GM18520 (cell line): ENCODE measurements around the gene RNF213.

Experiments
- ATAC-seq: cut with Tn5 transposase; IDR thresholded peaks from one replicate; pipeline ENCODE4 v1.9.1; 2021; ENCODE audit not compliant: unreplicated experiment

Gene RNF213

DNA sequence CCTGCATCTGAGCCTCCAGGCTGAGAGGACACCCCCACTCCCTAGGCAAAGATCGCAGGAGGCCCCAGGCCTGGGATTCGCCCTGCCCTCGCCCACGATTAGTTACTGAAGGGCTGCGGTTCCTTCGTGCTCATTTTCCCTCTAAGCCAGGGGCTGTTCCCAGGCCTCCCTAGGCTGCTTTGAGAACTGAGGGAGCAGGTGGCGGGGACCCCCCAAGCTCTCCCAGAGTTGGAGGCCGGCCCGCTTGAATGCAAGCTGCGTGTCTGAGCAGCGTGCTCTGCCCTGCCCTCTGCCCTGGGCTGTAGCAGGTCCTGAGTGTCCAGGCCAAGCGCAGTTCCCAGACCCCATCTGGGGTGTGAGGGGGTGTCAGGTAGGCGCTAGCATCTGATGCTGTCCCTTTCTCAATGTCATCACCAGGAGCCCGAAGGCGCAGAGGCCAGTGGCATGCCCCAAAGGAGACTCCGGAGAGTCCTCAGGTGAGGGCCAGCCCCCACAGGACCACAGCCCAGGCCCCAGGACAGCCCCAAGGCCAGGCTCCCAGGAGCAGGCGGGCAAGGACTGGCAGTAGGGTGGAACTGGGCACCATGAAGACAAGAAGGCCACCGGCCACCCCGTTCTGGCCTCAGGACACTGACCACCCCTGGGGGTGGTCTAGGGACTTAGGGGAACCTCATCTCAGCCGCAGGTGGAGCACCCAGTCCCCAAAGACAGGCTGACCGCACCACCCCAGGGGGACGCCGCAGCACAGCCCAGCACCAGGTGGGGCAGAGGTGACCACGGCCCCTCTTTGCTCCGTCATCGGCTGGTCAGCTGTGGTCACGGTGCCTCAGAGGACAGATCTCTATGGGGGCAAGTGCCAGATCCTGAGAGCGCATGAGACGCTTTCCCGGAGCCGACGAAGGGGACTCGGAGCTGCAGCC is 169.0 kb downstream of the RNF213 start:
- ATAC-seq = no peak

DNA sequence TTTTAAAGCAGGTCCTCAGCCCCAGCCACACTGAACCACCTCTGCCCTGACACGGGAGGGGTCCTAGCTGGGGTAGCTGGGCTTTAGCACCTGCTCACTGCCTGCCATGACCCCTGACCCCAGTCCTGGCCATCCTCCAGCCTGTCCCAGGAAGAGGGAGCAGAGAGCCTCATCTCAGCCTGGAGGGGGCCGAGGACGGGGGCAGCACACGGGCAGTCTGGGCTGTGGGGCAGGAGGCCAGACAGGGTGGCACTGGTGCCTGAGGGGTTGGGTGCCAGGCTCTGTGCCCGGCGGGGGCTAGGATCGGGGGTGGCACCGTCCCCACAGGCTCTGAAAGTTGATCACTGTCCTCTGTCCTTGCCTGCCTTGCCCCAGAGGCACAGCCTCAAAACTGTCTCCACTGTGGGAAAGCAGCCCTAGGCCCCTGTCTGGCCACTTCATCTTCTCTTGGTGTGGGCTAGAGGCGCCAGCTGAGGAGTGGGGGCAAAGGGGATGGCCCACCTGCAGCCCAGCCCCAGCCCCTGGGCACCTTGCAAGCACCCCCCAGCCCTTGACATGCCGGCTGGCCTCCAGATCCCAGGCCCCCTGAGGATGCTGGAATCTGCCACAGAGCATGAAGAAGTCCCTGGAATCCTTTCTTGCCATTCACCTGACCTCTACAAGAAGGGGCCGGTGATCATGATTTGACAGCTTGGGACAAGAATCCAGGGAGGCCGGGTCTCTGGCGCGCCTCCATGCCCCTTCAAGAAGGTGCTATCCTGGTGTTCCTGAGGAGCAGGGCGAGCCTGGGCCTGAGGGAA is 170.0 kb downstream of the RNF213 start:
- ATAC-seq = no peak

DNA sequence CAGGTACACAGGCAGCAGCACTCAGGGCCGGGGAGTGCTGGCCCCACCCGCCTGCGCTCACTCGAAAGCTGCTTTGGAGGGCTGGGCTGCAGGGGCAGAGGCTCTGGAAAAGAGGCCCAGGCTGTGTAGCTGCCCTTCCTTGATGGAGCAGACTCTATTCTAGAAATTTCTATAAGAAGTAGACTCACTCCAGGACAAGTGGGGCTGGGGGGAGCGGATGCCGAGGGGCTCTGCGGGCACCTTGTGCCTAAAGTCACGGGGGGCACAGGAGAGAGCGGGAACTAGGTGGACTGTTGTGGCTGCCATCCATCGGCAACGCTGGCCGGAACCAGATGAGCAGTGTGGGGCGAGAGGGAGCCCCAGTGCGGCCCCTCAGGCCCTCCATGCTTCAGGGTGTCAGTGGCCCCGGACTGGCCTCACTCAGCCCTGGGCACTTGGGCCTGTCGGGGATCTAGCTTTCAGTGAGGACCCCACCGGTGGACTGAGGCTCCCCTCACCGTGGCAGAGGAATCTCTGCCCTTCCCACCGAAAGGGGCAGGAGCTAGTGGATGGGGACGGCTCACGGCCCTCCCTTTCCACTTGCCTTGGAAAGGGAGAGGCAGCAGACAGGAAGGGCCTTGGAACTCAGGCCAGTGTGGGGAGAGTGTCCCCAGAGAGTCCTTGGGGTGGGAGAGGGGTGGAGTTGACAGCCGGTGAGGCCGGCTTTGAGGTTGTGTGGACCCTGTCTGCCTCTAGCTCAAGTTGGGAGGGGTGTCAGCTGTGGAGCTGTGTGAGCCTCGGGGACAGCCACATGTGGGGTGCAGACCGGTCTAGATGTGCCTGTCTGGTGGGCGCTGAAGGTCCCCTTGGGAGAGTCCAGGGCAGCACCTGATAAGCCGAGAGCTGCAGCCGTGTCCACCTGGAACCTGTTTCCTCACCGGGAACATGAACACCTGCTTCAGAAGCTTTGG is 170.9 kb downstream of the RNF213 start:
- no peak for ATAC-seq

DNA sequence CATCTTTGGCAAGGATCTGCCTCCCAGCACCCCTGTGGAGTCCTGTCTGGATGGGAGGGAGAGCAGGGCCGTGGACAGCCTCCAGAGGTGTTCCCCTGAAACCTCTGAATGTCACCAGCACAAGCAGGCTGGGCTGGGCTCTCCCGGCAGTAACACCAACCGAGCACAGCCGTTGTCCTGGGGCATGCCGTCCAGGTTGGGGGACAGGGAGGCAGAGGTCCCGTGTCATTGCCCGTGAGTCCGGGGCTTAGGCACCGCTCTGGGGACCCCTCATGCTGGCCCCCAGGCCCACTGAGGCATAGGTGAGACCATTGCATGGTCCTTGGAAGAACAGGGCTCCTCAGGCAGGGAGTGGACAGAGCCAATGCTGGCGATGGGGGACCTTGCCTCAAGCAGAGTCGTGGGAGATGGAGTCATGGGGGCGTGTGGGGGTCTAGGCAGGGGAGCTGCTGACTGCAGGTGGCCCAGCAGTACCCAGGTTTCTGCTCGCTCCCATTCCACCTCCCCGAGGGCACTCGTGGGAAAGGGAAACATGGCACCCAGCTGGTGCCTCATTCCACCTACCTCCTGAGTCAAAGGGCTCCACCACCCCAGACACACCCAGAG is 171.8 kb downstream of the RNF213 start:
- ATAC-seq = no peak

DNA sequence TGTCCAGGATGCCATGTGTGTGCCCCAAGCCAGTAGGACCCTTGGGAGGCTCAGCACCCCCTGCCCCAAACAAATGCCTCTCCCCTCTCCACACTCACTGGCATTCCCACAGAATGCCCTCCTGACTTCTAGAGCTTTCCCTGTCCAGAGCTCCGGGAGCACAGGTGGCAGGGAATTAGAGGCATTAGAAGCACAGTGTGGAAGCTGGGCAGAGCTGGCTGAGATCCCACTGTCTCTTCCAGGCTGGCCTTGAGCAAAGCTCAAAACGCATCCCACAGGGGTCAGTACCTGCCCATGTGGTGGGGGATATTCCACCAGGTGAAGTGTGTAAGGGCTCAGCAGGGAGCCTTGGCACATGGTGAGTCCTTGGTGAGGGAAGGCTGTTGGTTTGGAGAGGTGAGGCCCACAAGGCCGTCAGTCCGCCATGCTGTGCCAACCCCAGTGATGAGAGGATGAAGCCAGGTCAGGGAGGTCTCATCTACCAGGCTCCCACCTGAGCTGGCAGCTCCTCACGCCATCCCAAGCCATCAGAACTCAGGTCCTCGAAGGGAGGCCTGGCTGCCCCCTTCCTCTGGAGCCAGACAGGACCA is 172.4 kb downstream of the RNF213 start:
- ATAC-seq = no peak

DNA sequence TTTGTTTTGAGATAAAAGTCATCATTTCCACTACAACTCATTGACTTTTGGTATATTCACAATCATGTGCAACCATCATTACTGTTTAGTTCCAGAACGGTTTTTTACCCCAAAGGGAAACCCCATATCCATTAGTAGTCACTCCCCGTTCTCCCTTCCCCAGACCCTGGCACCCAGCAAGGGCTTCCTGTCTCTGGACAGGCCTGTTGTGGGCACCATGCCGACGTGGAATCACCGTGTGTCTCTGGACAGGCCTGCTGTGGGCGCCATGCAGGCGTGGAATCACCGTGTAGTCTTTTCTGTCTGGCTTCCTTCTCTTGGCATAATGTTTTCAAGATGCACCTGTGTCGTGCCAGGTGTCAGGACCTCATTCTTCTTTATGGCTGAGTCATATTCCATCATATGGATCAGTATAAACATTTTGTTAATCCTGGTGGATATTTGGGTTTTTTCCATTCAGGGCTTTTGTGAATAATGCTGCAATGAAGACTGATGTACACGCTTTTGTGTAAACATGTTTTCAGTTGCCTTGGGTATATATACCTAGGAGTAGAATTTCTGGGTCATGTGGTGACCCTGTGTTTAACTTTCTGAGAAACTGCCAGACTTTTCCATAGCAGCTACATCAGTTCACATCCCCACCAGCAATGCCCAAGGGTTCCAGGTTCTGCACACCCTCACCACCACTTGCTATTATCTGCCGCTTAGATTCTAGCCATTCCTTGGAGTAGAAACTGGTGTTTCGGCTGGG is 173.4 kb downstream of the RNF213 start:
- no peak for ATAC-seq

DNA sequence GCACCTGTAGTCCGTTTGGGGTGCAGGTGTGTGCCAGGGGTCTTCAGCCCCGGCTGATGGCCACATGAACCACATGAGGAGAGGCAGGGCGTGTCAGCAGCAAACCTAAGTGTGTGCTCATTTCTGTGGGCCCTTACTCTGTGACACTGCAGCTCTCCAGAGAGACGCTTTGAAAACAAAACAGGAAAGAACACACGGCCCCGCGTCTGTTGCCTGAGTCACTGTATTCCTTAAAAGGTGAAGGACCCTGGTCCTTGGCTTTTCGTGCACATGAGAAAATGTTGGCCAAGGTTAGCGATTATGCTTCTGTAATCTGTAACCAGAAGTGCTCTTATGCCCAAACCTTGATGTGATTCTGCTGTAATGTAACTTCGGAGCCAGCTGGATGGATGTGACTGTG is 176.9 kb downstream of the RNF213 start:
- ATAC-seq = no peak

DNA sequence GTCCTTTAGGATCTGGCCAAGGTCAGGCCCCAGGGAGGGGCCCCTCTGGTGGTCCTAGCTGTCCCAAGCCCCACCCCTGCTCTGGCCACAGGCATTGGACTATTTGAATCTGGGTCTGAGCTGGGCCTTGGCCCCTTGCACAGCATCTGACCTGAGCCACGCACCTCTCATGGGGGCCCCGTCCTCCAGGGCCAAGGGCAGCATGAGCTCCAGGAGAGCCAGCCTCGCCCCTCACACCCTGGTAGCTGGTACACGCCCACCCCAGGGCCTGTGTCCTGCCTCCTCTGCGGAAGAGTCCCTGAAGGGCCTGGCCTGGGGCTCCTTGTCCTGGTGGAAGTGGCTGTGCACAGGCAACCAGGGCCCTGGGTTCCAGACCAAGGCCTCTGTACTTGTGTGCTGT is 178.2 kb downstream of the RNF213 start:
- ATAC-seq = no peak

DNA sequence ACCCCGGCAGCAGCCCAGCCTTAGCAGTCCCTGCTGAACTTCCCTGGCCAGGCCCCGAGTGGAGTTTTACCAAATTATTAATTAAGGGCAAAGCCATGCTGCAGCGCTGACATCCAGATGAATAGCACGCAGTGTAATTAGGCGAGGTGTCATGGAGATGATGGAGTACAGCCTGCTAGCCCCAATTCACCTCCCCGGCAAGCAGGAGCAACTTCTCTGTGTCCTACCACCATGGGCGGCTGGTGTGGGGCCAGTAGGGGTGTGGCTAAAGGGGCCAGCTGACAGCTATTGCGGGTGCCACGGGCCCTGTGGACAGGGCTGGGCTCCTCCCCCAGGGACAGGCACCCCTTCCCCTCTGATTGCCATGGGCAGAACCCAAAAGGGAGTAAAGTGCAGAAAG is 178.8 kb downstream of the RNF213 start:
- ATAC-seq = no peak

DNA sequence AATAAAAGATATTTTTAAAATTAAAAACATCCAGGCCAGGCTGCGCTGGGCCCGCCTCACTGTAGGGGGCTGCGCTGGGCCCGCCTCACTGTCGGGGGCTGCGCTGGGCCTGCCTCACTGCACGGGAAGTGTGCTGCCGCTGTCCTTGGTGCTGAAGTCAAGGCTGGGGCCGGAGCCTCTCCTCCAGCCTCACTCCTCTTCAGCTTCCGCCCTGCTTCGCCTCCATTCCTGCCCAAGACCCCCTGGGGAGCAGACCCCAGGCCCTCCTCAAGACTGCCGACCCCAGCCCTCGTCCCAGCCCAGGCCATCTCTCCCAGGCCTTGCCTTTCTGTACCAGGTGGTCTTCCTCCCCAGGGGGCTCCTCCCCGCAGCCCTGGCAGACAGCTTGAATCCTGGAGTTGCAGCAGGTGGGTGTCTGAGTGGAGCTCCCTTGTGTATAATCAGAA is 180.5 kb downstream of the RNF213 start:
- ATAC-seq = no peak

DNA sequence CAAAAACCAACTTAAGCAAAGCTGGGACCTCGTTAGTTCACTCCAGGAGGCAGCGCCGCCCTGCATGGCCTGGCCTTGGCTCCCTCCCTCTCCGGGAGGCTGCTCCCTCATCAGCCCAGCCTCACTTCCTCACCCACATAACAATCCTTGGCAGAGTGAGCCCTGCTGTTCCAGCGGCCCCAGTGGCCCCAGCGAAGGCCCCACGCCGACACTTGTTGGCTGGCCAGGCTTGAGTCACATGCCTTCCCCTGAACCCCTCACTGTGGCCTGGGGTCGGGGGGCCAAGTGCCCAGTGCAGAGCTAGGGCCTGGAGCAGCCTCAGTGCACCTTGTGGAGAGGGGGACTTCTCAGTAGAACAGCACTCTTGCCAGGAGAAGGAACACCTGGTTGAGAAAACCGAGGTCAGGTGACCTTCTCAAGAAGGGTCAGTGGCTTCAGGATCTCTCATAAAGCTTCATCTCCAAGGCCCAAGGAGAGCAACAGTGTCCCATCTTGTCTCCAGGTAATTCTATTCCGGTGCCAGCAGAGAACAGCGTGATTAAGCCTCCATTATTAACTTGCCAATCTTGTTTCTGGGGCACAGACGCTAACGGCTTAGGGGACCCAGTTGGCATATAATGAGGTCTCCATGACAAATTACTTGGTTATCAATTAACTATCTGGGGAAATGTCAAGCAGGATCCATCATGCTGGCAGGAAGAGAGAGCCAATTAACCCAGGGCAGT is 181.1 kb downstream of the RNF213 start:
- ATAC-seq = no peak

DNA sequence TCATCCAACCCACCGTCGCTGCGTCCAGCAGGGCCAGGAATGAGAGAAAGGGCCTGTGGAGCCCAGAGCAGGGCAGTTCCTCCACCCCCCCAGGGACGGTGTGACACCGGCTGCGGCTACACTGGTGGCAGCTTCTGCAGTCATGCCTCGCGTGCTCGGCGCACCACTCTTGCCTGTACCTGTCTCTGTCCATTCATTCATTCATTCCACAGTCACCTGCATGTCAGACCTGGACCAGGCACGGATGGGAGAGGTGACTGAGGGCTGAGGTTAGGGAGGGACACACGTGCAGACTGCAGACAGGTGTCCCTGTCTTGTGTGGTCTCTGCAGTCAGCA is 181.6 kb downstream of the RNF213 start:
- no peak for ATAC-seq

DNA sequence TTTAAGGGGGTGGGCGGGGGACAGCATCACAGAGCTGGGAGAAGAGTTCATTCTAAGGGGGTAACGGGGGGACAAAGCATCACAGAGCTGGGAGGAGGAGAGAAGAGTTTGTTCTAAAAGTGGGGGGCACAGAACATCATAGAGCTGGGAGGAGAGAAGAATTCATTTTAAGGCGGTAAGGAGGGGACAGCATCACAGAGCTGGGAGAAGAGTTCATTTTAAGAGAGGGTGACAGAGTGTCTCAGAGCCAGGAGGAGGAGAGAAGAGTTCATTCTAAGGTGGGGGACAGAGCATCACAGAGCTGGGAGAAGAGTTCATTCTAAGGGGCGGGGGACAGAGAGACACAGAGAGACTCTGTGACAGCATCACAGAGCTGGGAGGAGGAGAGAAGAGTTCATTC is 182.1 kb downstream of the RNF213 start:
- no peak for ATAC-seq

DNA sequence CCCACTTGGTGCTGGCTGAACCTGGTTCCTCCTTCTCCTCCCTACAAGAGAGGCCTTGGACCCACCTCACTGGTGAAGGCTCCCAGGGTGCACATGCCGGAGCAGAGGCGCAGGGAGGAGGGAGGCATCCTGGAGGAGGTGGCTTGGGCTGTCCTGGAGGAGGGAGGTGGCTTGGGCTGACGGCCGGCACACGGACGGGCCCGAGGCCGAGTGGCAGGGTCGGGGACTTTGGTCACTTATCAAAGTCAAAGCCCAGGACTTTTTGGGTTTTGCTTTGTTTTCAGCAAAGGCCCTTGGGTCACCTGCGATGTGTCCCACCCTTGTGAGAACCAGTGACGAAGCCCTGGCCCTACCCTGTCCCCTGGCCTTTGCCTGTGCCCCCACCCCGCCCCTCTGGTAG is 182.8 kb downstream of the RNF213 start:
- ATAC-seq = no peak

DNA sequence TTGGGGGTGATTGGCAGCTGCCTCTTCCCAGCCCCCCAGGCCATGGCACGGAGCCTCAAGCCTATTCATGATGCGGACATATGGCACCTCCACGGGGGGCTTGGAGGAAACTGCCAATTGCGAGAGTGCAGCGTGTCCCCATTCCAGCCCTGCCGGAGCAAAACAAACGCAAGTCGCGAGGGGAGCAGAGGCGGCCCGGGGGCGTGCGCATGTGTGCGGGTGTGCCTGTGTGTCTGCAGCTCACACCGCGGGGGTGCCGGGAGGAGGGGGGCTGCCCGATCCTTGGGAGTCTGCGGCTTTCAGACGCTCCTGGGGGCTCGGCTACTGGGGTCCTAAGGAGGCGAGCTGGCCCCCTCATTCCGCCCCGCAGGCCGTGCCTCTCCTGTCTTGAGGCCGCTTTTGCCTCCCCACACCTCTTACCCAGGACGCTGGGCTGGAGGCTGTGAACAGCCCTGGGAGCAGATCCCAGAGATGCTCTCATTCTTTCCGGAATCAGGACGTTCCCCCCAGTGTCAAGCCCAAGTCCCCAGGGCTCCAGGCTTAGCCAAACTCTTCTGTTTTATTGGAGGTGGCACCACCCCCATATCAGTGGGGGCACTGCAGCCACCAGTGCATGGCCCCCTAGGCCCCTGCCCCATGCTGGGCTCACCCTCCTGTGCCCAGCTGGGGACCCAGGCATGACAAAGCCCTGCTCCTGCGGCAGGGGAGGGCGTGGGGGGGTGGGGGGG is 183.4 kb downstream of the RNF213 start:
- ATAC-seq = no peak

DNA sequence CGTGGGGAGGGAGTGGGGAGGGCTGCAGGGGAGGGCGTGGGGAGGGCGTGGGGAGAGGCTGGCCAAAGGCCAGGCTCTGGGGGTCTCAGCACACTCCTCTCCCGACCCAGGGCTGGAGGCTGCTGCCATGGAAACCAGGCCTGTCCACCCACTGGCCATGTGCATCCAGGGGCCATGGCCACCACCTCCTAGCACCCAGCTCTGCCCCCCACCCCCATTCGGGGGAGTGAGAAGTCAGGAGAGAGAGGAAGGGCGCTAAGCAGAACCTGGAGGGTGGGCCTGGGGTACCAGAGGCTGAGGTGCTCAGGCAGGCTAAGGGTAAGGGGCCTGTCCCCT is 184.0 kb downstream of the RNF213 start:
- no peak for ATAC-seq

DNA sequence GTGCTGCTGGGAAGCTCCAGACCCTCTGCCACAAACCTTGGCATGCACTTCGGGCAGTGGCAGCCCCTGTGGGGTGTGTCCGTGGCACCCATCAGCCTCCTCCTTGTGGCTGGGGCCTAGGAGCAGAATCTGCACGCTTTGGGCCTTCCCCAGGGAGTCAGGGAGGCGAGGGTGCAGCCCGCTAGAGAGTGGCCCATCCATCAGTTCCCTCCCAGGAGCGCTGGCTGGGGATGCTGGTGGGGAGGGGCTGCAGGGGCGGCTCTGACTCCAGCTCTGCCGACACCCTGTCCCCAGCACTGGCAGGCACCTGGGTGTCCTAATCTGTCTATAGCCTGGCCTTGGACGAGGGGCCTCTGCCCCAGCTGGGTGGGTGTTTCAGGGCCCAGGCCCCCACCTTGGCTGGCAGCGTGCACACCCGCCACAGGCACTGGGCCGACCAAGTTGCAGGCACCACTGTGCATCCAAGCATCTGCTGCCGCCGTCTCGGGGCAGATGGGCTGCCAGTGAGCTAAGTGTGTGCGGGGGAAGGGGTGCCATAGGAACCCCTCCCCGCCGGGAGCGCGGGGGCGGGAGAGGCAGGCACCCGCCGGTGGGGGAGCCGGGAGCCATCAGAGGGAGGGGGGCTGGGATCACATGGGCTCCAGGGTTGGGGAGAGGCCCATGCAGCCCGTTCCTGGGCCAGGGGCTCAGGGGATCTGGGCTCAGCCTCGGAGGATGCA is 184.5 kb downstream of the RNF213 start:
- no peak for ATAC-seq

DNA sequence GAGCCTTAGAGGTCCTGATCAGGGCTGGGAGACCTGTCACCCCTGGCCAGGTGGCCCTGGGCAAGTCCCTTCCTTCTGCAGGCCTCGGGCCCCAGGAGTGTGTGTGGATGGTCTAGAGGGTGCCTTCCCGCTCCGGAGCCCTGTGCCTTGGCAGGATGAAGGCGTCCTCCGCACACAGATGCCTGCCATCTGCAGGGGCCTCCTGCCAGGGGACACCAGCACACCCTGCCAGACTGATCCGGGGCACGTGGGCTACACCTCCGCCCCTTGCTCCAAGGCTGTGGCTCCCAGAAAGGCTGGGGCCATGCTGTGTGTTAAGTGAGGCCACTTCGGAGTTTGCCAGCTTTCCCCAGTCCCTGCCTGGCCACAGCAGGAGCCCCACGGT is 185.1 kb downstream of the RNF213 start:
- ATAC-seq = no peak
